Neural progenitor cell (in vitro differentiated cells): ENCODE measurements around the gene COL19A1.

Experiments used
- EZH2 ChIP-seq: fragments of 200-600 bp; sonication (generic); IDR thresholded peaks from 2 replicates; pipeline ENCODE4 v1.6.1; 2017; ENCODE audit warnings: antibody characterized with exemption, mild to moderate bottlenecking, moderate library complexity
- TF ChIP-seq, protein P1 (sequence below): fragments of 200-600 bp; sonication (generic); IDR thresholded peaks from 2 replicates; pipeline ENCODE4 v1.5.1; 2017; ENCODE audit warnings: antibody characterized with exemption, mild to moderate bottlenecking

DNA sequence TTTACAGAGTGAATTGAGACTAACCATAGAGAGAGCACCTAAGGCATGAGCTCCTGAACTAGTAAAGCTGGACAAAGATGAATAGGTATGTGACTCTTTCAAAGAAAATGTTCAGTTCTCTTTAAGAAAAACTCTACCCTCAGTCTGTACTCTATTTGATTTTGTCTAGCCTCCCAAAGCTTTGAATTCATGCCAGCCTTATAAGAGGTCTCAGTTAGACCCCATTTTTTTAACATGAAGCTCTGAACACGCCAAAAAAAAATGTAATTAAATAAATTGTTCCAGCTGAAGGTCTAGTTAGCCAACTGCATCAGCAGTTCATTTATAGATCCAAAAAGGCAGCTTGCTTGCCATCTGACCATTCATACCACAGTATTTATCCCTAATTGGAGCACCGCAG, 365.0 kb downstream of the COL19A1 start:
- TF ChIP-seq, protein P1, sequence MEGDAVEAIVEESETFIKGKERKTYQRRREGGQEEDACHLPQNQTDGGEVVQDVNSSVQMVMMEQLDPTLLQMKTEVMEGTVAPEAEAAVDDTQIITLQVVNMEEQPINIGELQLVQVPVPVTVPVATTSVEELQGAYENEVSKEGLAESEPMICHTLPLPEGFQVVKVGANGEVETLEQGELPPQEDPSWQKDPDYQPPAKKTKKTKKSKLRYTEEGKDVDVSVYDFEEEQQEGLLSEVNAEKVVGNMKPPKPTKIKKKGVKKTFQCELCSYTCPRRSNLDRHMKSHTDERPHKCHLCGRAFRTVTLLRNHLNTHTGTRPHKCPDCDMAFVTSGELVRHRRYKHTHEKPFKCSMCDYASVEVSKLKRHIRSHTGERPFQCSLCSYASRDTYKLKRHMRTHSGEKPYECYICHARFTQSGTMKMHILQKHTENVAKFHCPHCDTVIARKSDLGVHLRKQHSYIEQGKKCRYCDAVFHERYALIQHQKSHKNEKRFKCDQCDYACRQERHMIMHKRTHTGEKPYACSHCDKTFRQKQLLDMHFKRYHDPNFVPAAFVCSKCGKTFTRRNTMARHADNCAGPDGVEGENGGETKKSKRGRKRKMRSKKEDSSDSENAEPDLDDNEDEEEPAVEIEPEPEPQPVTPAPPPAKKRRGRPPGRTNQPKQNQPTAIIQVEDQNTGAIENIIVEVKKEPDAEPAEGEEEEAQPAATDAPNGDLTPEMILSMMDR, result no peak
- no peak for TF ChIP-seq EZH2
